T-helper 17 cell (primary cell): ENCODE results near the gene JAKMIP3. TPM values are rescaled to one million over a fixed set of nuclear protein-coding genes. Genes with fewer than 3 reads are reported as not detected.

Experiments used
- ATAC-seq: fragments of 150-1000 bp; cut with Tn5 transposase; 2 replicates; pipeline ENCODE4 v1.10.0; 2021; ENCODE audit warnings: mild to moderate bottlenecking, moderate library complexity
- DNase-seq, 3 donors: peaks; one replicate each; pipeline versions ENCODE4 v3.0.0 to v3.0.0-alpha.2; 2020 to 2021
- H3K9me3 ChIP-seq: one replicate; pipeline ENCODE4 v1.7.0; 2013; ENCODE audit warnings: low read length, mild to moderate bottlenecking; ENCODE audit not compliant: control insufficient read depth, poor library complexity, severe bottlenecking
- H3K27ac Mint-ChIP-seq: one replicate; pipeline ENCODE4 v1.8.0; 2022; ENCODE audit warnings: mild to moderate bottlenecking, moderate library complexity, mixed read lengths
- H3K27me3 Mint-ChIP-seq: one replicate; pipeline ENCODE4 v1.8.0; 2022; ENCODE audit warnings: mixed read lengths
- H3K36me3 Mint-ChIP-seq: one replicate; pipeline ENCODE4 v1.8.0; 2022; ENCODE audit warnings: low read depth, mixed read lengths
- H3K4me1 Mint-ChIP-seq: one replicate; pipeline ENCODE4 v1.8.0; 2022; ENCODE audit warnings: mild to moderate bottlenecking, mixed read lengths
- H3K4me3 Mint-ChIP-seq: one replicate; pipeline ENCODE4 v1.8.0; 2022; ENCODE audit warnings: mild to moderate bottlenecking, moderate library complexity, mixed read lengths
- total RNA-seq, 4 donors: library from RNA in 2 of 4; stranded (reverse) in 2 of 4; gene quantifications; one replicate each; pipeline ENCODE4 v1.2.3 and lab custom pipeline; 2022 to 2026

The JAKMIP3 gene
- total RNA-seq, 2 donors from 2014 or later: 0.22 to 0.39 TPM

GRCh38 chr10:132063432-132063831 is 2.3 kb upstream of the JAKMIP3 start:
- Mint-ChIP-seq H3K4me1 (peaks cover 13% of the 10 kb centered on the region), H3K4me3 (no peak overlapping the region), H3K36me3 (no peaks in the 10 kb centered on the region), H3K27me3 (peaks cover 53% of the 10 kb centered on the region), H3K27ac (no peak overlapping the region)
- no peak for DNase-seq
- no peak for ATAC-seq
- no peaks in the 10 kb centered on the region for H3K9me3 ChIP-seq

- Mint-ChIP-seq H3K4me1 (peaks cover 13% of the 10 kb centered on the region), H3K27me3 (peaks cover 53% of the 10 kb centered on the region), H3K36me3 (no peaks in the 10 kb centered on the region), H3K27ac (no peak overlapping the region), H3K4me3 (no peak overlapping the region)
- no peaks in the 10 kb centered on the region for H3K9me3 ChIP-seq
- DNase-seq (no peak), ATAC-seq (no peak)
Measured at GRCh38 chr10:132064082-132064755, 1.5 kb upstream of the JAKMIP3 start.

GRCh38 chr10:132064771-132065437 is 842 bp upstream of the JAKMIP3 start:
- peaks cover 13% of the 10 kb centered on the region for H3K4me1 Mint-ChIP-seq
- H3K4me3 Mint-ChIP-seq: peak overlapping the region; percentile 83
- peaks cover 50% of the 10 kb centered on the region for H3K27me3 Mint-ChIP-seq
- no peak overlapping the region for H3K27ac Mint-ChIP-seq
- no peaks in the 10 kb centered on the region for H3K9me3 ChIP-seq
- no peak for DNase-seq
- no peak for ATAC-seq
- H3K36me3 Mint-ChIP-seq: no peaks in the 10 kb centered on the region

GRCh38 chr10:132066186-132066585 is 440 bp downstream of the JAKMIP3 start:
- Mint-ChIP-seq H3K4me1 (peaks cover 13% of the 10 kb centered on the region), H3K27ac (peak overlapping the region; percentile 62), H3K36me3 (no peaks in the 10 kb centered on the region), H3K4me3 (peak overlapping the region; percentile 83), H3K27me3 (peaks cover 51% of the 10 kb centered on the region)
- ATAC-seq: no peak
- no peaks in the 10 kb centered on the region for H3K9me3 ChIP-seq
- no peak for DNase-seq

- Mint-ChIP-seq H3K27me3 (peaks cover 44% of the 10 kb centered on the region), H3K4me3 (no peak overlapping the region), H3K4me1 (peaks cover 12% of the 10 kb centered on the region), H3K36me3 (no peaks in the 10 kb centered on the region), H3K27ac (no peak overlapping the region)
- no peak for DNase-seq
- no peak for ATAC-seq
- no peaks in the 10 kb centered on the region for H3K9me3 ChIP-seq
Measured at GRCh38 chr10:132066812-132067211, 1.1 kb downstream of the JAKMIP3 start.

- Mint-ChIP-seq H3K27ac (no peak overlapping the region), H3K27me3 (peaks cover 34% of the 10 kb centered on the region), H3K4me3 (no peak overlapping the region), H3K4me1 (peaks cover 8% of the 10 kb centered on the region), H3K36me3 (no peaks in the 10 kb centered on the region)
- ATAC-seq (no peak), DNase-seq (no peak)
- no peaks in the 10 kb centered on the region for H3K9me3 ChIP-seq
Measured at GRCh38 chr10:132068431-132069121, 2.8 kb downstream of the JAKMIP3 start.

GRCh38 chr10:132069122-132069848 is 3.5 kb downstream of the JAKMIP3 start:
- Mint-ChIP-seq H3K27ac (no peak overlapping the region), H3K4me1 (peaks cover 8% of the 10 kb centered on the region), H3K27me3 (peaks cover 34% of the 10 kb centered on the region), H3K36me3 (no peaks in the 10 kb centered on the region), H3K4me3 (no peak overlapping the region)
- no peaks in the 10 kb centered on the region for H3K9me3 ChIP-seq
- ATAC-seq (no peak), DNase-seq (no peak)

GRCh38 chr10:132069849-132070182 is 4.1 kb downstream of the JAKMIP3 start:
- peaks cover 8% of the 10 kb centered on the region for H3K4me1 Mint-ChIP-seq
- DNase-seq (no peak), ATAC-seq (no peak)
- no peaks in the 10 kb centered on the region for H3K9me3 ChIP-seq
- no peak overlapping the region for H3K27ac Mint-ChIP-seq
- no peak overlapping the region for H3K4me3 Mint-ChIP-seq
- H3K36me3 Mint-ChIP-seq: no peaks in the 10 kb centered on the region
- H3K27me3 Mint-ChIP-seq: peaks cover 34% of the 10 kb centered on the region

- peaks cover 30% of the 10 kb centered on the region for H3K27me3 Mint-ChIP-seq
- no peak overlapping the region for H3K27ac Mint-ChIP-seq
- H3K36me3 Mint-ChIP-seq: no peaks in the 10 kb centered on the region
- peaks cover 2% of the 10 kb centered on the region for H3K9me3 ChIP-seq
- peaks cover 7% of the 10 kb centered on the region for H3K4me1 Mint-ChIP-seq
- no peak for ATAC-seq
- H3K4me3 Mint-ChIP-seq: no peak overlapping the region
- no peak for DNase-seq
Measured at GRCh38 chr10:132070724-132071123, 5.0 kb downstream of the JAKMIP3 start.

- no peaks in the 10 kb centered on the region for H3K4me1 Mint-ChIP-seq
- peaks cover 27% of the 10 kb centered on the region for H3K27me3 Mint-ChIP-seq
- H3K36me3 Mint-ChIP-seq: no peaks in the 10 kb centered on the region
- DNase-seq (no peak), ATAC-seq (no peak)
- no peak overlapping the region for H3K4me3 Mint-ChIP-seq
- no peak overlapping the region for H3K27ac Mint-ChIP-seq
- peaks cover 2% of the 10 kb centered on the region for H3K9me3 ChIP-seq
Measured at GRCh38 chr10:132071667-132072066, 5.9 kb downstream of the JAKMIP3 start.

GRCh38 chr10:132075909-132076577 is 10.3 kb downstream of the JAKMIP3 start:
- Mint-ChIP-seq H3K4me3 (no peak overlapping the region), H3K27ac (no peak overlapping the region), H3K4me1 (no peaks in the 10 kb centered on the region), H3K27me3 (peaks cover 24% of the 10 kb centered on the region), H3K36me3 (no peaks in the 10 kb centered on the region)
- DNase-seq (no peak), ATAC-seq (no peak)
- H3K9me3 ChIP-seq: peaks cover 2% of the 10 kb centered on the region

GRCh38 chr10:132076578-132077081 is 10.9 kb downstream of the JAKMIP3 start:
- H3K9me3 ChIP-seq: peaks cover 2% of the 10 kb centered on the region
- no peak overlapping the region for H3K4me3 Mint-ChIP-seq
- no peaks in the 10 kb centered on the region for H3K36me3 Mint-ChIP-seq
- H3K4me1 Mint-ChIP-seq: no peaks in the 10 kb centered on the region
- ATAC-seq (no peak), DNase-seq (no peak)
- H3K27ac Mint-ChIP-seq: no peak overlapping the region
- H3K27me3 Mint-ChIP-seq: peaks cover 24% of the 10 kb centered on the region
